HepG2 (cell line): ENCODE data around the gene SIK2.

Experiments
- BRCA1 ChIP-seq: sonication (generic); formaldehyde crosslinking; IDR thresholded peaks from 2 replicates; pipeline ENCODE4 v1.4.0; 2020; ENCODE audit warnings: missing genetic modification reagents
- CHD4 ChIP-seq: fragments of 200-600 bp; sonication (generic); IDR thresholded peaks from 2 replicates; pipeline ENCODE4 v1.7.0; 2017; ENCODE audit warnings: mild to moderate bottlenecking, low read length, borderline replicate concordance
- EZH2 ChIP-seq: conservative IDR thresholded peaks from 2 replicates; pipeline ENCODE4 v1.6.1; 2012; ENCODE audit warnings: mild to moderate bottlenecking, low read depth, low read length, moderate library complexity
- NFE2L1 ChIP-seq: sonication (generic); formaldehyde crosslinking; IDR thresholded peaks from 2 replicates; pipeline ENCODE4 v1.4.0; 2020; ENCODE audit warnings: missing genetic modification reagents, mild to moderate bottlenecking, borderline replicate concordance
- PHB2 ChIP-seq: fragments of 450-650 bp; IDR thresholded peaks from 2 replicates; pipeline ENCODE4 v1.6.1; 2018; ENCODE audit not compliant: partially characterized antibody
- POLR2A ChIP-seq, 2 experiments: IDR thresholded peaks; 2 replicates each; pipeline ENCODE4 v1.6.1; 2011; ENCODE audit warnings: low read depth in 2 of 2, low read length in 2 of 2, mild to moderate bottlenecking in 1 of 2, moderate library complexity in 1 of 2; ENCODE audit not compliant: insufficient read depth in 1 of 2
- REL ChIP-seq: sonication (generic); formaldehyde crosslinking; conservative IDR thresholded peaks from 2 replicates; pipeline ENCODE4 v1.8.0; 2022; ENCODE audit warnings: mild to moderate bottlenecking, missing genetic modification reagents, moderate library complexity
- TF ChIP-seq, protein P1 (sequence below): fragments of 450-650 bp; IDR thresholded peaks from 2 replicates; pipeline ENCODE4 v1.6.1; 2017; ENCODE audit warnings: mild to moderate bottlenecking
- TF ChIP-seq, protein P2 (sequence below): sonication (generic); formaldehyde crosslinking; IDR thresholded peaks from 2 replicates; pipeline ENCODE4 v1.8.0; 2022; ENCODE audit warnings: missing genetic modification reagents, mild to moderate bottlenecking, borderline replicate concordance
- TF ChIP-seq, protein P3 (sequence below): sonication (generic); formaldehyde crosslinking; IDR thresholded peaks from 2 replicates; pipeline ENCODE4 v1.9.0; 2021; ENCODE audit warnings: missing genetic modification reagents, mild to moderate bottlenecking, borderline replicate concordance
- TF ChIP-seq, protein P4 (sequence below): sonication (generic); formaldehyde crosslinking; IDR thresholded peaks from 2 replicates; pipeline ENCODE4 v1.5.0; 2020; ENCODE audit warnings: mild to moderate bottlenecking, missing genetic modification reagents, moderate library complexity
- TF ChIP-seq, protein P5 (sequence below): sonication (generic); formaldehyde crosslinking; conservative IDR thresholded peaks from 2 replicates; pipeline ENCODE4 v1.5.0; 2020; ENCODE audit warnings: missing genetic modification reagents
- TF ChIP-seq, protein P6 (sequence below): sonication (generic); formaldehyde crosslinking; IDR thresholded peaks from 2 replicates; pipeline ENCODE4 v1.5.1; 2020; ENCODE audit warnings: mild to moderate bottlenecking, missing genetic modification reagents, moderate library complexity

DNA sequence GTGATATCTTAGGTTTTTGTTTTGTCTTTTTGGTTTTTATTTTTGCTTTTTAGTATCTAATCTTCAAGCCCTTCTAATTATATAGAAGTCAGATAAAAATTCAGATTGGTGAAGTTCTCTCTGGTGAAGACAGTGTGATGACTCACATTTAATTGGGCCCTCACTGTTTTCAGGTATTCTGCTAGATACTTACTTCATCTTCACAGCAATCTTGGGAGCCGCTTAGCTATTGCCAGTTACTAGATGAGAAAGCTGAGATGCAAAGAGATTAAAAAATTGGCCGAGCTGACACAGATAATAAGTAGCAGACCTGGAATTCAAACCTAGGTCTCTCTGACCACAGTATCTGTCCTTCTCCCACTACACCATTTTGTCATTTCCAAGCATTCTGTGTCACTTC, 88.9 kb downstream of the SIK2 start:
- TF ChIP-seq BRCA1 (no peak), POLR2A (IDR thresholded peaks at IDR 0.05; ENCODE audit: insufficient read depth in 1 of 2, low read depth in 2 of 2, low read length in 2 of 2) (no peak), CHD4 (no peak), PHB2 (no peak), EZH2 (no peak), REL (CRISPR knock-in tag) (no peak), NFE2L1 (CRISPR knock-in tag) (no peak)
- TF ChIP-seq, protein P1, sequence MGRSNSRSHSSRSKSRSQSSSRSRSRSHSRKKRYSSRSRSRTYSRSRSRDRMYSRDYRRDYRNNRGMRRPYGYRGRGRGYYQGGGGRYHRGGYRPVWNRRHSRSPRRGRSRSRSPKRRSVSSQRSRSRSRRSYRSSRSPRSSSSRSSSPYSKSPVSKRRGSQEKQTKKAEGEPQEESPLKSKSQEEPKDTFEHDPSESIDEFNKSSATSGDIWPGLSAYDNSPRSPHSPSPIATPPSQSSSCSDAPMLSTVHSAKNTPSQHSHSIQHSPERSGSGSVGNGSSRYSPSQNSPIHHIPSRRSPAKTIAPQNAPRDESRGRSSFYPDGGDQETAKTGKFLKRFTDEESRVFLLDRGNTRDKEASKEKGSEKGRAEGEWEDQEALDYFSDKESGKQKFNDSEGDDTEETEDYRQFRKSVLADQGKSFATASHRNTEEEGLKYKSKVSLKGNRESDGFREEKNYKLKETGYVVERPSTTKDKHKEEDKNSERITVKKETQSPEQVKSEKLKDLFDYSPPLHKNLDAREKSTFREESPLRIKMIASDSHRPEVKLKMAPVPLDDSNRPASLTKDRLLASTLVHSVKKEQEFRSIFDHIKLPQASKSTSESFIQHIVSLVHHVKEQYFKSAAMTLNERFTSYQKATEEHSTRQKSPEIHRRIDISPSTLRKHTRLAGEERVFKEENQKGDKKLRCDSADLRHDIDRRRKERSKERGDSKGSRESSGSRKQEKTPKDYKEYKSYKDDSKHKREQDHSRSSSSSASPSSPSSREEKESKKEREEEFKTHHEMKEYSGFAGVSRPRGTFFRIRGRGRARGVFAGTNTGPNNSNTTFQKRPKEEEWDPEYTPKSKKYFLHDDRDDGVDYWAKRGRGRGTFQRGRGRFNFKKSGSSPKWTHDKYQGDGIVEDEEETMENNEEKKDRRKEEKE = no peak
- TF ChIP-seq, protein P2, sequence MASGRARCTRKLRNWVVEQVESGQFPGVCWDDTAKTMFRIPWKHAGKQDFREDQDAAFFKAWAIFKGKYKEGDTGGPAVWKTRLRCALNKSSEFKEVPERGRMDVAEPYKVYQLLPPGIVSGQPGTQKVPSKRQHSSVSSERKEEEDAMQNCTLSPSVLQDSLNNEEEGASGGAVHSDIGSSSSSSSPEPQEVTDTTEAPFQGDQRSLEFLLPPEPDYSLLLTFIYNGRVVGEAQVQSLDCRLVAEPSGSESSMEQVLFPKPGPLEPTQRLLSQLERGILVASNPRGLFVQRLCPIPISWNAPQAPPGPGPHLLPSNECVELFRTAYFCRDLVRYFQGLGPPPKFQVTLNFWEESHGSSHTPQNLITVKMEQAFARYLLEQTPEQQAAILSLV (CRISPR knock-in tag) = no peak
- TF ChIP-seq, protein P3, sequence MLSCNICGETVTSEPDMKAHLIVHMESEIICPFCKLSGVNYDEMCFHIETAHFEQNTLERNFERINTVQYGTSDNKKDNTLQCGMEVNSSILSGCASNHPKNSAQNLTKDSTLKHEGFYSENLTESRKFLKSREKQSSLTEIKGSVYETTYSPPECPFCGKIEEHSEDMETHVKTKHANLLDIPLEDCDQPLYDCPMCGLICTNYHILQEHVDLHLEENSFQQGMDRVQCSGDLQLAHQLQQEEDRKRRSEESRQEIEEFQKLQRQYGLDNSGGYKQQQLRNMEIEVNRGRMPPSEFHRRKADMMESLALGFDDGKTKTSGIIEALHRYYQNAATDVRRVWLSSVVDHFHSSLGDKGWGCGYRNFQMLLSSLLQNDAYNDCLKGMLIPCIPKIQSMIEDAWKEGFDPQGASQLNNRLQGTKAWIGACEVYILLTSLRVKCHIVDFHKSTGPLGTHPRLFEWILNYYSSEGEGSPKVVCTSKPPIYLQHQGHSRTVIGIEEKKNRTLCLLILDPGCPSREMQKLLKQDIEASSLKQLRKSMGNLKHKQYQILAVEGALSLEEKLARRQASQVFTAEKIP = no peak
- TF ChIP-seq, protein P4, sequence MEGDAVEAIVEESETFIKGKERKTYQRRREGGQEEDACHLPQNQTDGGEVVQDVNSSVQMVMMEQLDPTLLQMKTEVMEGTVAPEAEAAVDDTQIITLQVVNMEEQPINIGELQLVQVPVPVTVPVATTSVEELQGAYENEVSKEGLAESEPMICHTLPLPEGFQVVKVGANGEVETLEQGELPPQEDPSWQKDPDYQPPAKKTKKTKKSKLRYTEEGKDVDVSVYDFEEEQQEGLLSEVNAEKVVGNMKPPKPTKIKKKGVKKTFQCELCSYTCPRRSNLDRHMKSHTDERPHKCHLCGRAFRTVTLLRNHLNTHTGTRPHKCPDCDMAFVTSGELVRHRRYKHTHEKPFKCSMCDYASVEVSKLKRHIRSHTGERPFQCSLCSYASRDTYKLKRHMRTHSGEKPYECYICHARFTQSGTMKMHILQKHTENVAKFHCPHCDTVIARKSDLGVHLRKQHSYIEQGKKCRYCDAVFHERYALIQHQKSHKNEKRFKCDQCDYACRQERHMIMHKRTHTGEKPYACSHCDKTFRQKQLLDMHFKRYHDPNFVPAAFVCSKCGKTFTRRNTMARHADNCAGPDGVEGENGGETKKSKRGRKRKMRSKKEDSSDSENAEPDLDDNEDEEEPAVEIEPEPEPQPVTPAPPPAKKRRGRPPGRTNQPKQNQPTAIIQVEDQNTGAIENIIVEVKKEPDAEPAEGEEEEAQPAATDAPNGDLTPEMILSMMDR (CRISPR knock-in tag) = no peak
- TF ChIP-seq, protein P5, sequence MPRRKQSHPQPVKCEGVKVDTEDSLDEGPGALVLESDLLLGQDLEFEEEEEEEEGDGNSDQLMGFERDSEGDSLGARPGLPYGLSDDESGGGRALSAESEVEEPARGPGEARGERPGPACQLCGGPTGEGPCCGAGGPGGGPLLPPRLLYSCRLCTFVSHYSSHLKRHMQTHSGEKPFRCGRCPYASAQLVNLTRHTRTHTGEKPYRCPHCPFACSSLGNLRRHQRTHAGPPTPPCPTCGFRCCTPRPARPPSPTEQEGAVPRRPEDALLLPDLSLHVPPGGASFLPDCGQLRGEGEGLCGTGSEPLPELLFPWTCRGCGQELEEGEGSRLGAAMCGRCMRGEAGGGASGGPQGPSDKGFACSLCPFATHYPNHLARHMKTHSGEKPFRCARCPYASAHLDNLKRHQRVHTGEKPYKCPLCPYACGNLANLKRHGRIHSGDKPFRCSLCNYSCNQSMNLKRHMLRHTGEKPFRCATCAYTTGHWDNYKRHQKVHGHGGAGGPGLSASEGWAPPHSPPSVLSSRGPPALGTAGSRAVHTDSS (CRISPR knock-in tag) = no peak
- TF ChIP-seq, protein P6, sequence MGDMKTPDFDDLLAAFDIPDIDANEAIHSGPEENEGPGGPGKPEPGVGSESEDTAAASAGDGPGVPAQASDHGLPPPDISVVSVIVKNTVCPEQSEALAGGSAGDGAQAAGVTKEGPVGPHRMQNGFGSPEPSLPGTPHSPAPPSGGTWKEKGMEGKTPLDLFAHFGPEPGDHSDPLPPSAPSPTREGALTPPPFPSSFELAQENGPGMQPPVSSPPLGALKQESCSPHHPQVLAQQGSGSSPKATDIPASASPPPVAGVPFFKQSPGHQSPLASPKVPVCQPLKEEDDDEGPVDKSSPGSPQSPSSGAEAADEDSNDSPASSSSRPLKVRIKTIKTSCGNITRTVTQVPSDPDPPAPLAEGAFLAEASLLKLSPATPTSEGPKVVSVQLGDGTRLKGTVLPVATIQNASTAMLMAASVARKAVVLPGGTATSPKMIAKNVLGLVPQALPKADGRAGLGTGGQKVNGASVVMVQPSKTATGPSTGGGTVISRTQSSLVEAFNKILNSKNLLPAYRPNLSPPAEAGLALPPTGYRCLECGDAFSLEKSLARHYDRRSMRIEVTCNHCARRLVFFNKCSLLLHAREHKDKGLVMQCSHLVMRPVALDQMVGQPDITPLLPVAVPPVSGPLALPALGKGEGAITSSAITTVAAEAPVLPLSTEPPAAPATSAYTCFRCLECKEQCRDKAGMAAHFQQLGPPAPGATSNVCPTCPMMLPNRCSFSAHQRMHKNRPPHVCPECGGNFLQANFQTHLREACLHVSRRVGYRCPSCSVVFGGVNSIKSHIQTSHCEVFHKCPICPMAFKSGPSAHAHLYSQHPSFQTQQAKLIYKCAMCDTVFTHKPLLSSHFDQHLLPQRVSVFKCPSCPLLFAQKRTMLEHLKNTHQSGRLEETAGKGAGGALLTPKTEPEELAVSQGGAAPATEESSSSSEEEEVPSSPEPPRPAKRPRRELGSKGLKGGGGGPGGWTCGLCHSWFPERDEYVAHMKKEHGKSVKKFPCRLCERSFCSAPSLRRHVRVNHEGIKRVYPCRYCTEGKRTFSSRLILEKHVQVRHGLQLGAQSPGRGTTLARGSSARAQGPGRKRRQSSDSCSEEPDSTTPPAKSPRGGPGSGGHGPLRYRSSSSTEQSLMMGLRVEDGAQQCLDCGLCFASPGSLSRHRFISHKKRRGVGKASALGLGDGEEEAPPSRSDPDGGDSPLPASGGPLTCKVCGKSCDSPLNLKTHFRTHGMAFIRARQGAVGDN = no peak
